PC-9 (cell line): Measurements from ENCODE around the gene UVRAG. TPM values are rescaled to one million over a fixed set of nuclear protein-coding genes. Genes with fewer than 3 reads are reported as not detected.

Experiments used
- BruUV-seq: library from RNA; stranded (reverse); fragments of 400-500 nt; replicated peaks from 2 replicates; lab custom pipeline; 2021; lab: Mats Ljungman, UMichigan
- CTCF ChIA-PET: fragments of 300-600 bp; sonication (Branson Sonifier 250); formaldehyde crosslinking; loops from one replicate; lab custom pipeline; 2022; ENCODE audit warnings: antibody characterized with exemption; lab: Charles Lee
- POLR2A ChIA-PET: fragments of 300-600 bp; sonication (Branson Sonifier 250); formaldehyde crosslinking; loops from one replicate; lab custom pipeline; 2022; ENCODE audit warnings: antibody characterized with exemption; ENCODE audit not compliant: unreplicated experiment; lab: Charles Lee
- DNase-seq, 2 experiments: peaks; one replicate each; pipeline versions ENCODE4 v3.0.0 to v3.0.0-alpha.2; 2015 to 2022; ENCODE audit warnings: mixed read lengths in 1 of 2
- H2AFZ ChIP-seq: fragments of 200-600 bp; sonication (generic); 2 replicates; pipeline ENCODE4 v1.8.1; 2017; ENCODE audit warnings: antibody characterized with exemption
- H3F3A ChIP-seq: fragments of 200-600 bp; sonication (generic); 2 replicates; pipeline ENCODE4 v1.8.1; 2017; ENCODE audit warnings: antibody characterized with exemption, mild to moderate bottlenecking, low read depth; ENCODE audit not compliant: insufficient read depth
- H3K27ac ChIP-seq: fragments of 200-600 bp; sonication (generic); 2 replicates; pipeline ENCODE4 v1.6.1; 2016; ENCODE audit warnings: mixed run types
- H3K27me3 ChIP-seq: fragments of 200-600 bp; sonication (generic); 2 replicates; pipeline ENCODE4 v1.6.1; 2016; ENCODE audit warnings: low read depth, mixed run types; ENCODE audit not compliant: insufficient read depth
- H3K36me3 ChIP-seq: fragments of 200-600 bp; sonication (generic); 2 replicates; pipeline ENCODE4 v1.6.1; 2016; ENCODE audit warnings: low read depth, mixed run types
- H3K4me1 ChIP-seq: fragments of 200-600 bp; sonication (generic); replicated peaks from 2 replicates; pipeline ENCODE4 v1.6.1; 2016; ENCODE audit warnings: mixed run types; ENCODE audit not compliant: insufficient read depth
- H3K4me2 ChIP-seq: fragments of 200-600 bp; sonication (generic); 2 replicates; pipeline ENCODE4 v1.6.1; 2017; ENCODE audit warnings: mixed run types
- H3K4me3 ChIP-seq: fragments of 200-600 bp; sonication (generic); 2 replicates; pipeline ENCODE4 v1.6.1; 2016; ENCODE audit warnings: mixed run types
- H3K79me2 ChIP-seq: fragments of 200-600 bp; sonication (generic); 2 replicates; pipeline ENCODE4 v1.6.1; 2017; ENCODE audit warnings: low read depth, mixed run types
- H3K9me2 ChIP-seq: fragments of 200-600 bp; sonication (generic); 2 replicates; pipeline ENCODE4 v1.8.1; 2017; ENCODE audit warnings: mild to moderate bottlenecking; ENCODE audit not compliant: insufficient read depth
- H3K9me3 ChIP-seq: fragments of 200-600 bp; sonication (generic); 2 replicates; pipeline ENCODE4 v1.8.1; 2016; ENCODE audit warnings: low read depth; ENCODE audit not compliant: insufficient read depth
- H4K20me1 ChIP-seq: fragments of 200-600 bp; sonication (generic); 2 replicates; pipeline ENCODE4 v1.8.1; 2017; ENCODE audit not compliant: insufficient read depth
- CTCF ChIP-seq: fragments of 200-600 bp; sonication (generic); conservative IDR thresholded peaks from 2 replicates; pipeline ENCODE4 v1.6.1; 2017; ENCODE audit warnings: mixed run types, antibody characterized with exemption, mild to moderate bottlenecking, moderate library complexity
- EZH2 ChIP-seq: fragments of 200-600 bp; sonication (generic); IDR thresholded peaks from 2 replicates; pipeline ENCODE4 v1.8.0; 2017; ENCODE audit warnings: antibody characterized with exemption, low read depth
- intact Hi-C: fragments of 100-400 bp; cut with micrococcal nuclease; formaldehyde crosslinking; loops from one replicate; pipeline ENCODE4 v1.10.0; 2022; ENCODE audit not compliant: unreplicated experiment
- total RNA-seq: library from RNA; stranded (reverse); gene quantifications from 2 replicates; pipeline ENCODE4 v1.2.3, GENCODE V29; 2021

Gene UVRAG
- total RNA-seq, 1 experiment from 2014 or later: 20.4 TPM

- Histone ChIP-seq H3K9me2 (no peaks in the 10 kb centered on the region), H2AFZ (no peak overlapping the region), H4K20me1 (no peaks in the 10 kb centered on the region), H3K36me3 (no peaks in the 10 kb centered on the region), H3K79me2 (no peaks in the 10 kb centered on the region), H3F3A (peaks cover 11% of the 10 kb centered on the region), H3K27ac (no peak overlapping the region), H3K4me1 (peaks cover 17% of the 10 kb centered on the region), H3K4me3 (no peak overlapping the region), H3K9me3 (no peaks in the 10 kb centered on the region), H3K4me2 (no peak overlapping the region), H3K27me3 (no peaks in the 10 kb centered on the region)
- no peak for DNase-seq
- TF ChIP-seq EZH2: no peak
- TF ChIP-seq CTCF: no peak
- no TSS peak for BruUV-seq
- intact Hi-C loops: no loop called here
- ChIA-PET CTCF (no interaction called here), POLR2A (interaction anchor here (0.7 kb wide), 1 partner anchor 25 kb away, joined by 3 read pairs; no protein-coding TSS in a partner anchor)
These were observed 342.9 kb downstream of the UVRAG start for GRCh38 chr11:76157891-76158290.

- no peak for TF ChIP-seq CTCF
- no peak for TF ChIP-seq EZH2
- no peaks in the 10 kb centered on the region for H3K27me3 ChIP-seq
- ChIA-PET POLR2A (interaction anchor here (0.7 kb wide), 1 partner anchor 25 kb away, joined by 3 read pairs; no protein-coding TSS in a partner anchor), CTCF (no interaction called here)
- intact Hi-C loops: no loop called here
- no peaks in the 10 kb centered on the region for H4K20me1 ChIP-seq
- no peaks in the 10 kb centered on the region for H3K36me3 ChIP-seq
- H2AFZ ChIP-seq: no peak overlapping the region
- no peak overlapping the region for H3K4me3 ChIP-seq
- H3F3A ChIP-seq: 0 out of 2 replicates have a peak, but pooled peaks cover 6% of the 10 kb centered on the region
- BruUV-seq: no TSS peak
- H3K27ac ChIP-seq: no peak overlapping the region
- H3K4me2 ChIP-seq: no peak overlapping the region
- H3K9me2 ChIP-seq: no peaks in the 10 kb centered on the region
- peaks cover 11% of the 10 kb centered on the region for H3K4me1 ChIP-seq
- no peak for DNase-seq
- H3K79me2 ChIP-seq: no peaks in the 10 kb centered on the region
- H3K9me3 ChIP-seq: no peaks in the 10 kb centered on the region
These were observed 343.6 kb downstream of the UVRAG start for GRCh38 chr11:76158394-76159302.

GRCh38 chr11:76159303-76159937 lies 344.4 kb downstream of the UVRAG start:
- BruUV-seq: no TSS peak
- Histone ChIP-seq H3K36me3 (no peaks in the 10 kb centered on the region), H3K4me3 (no peak overlapping the region), H3K9me2 (no peaks in the 10 kb centered on the region), H3F3A (no peaks in the 10 kb centered on the region), H3K27ac (no peak overlapping the region), H3K4me2 (no peak overlapping the region), H3K9me3 (no peaks in the 10 kb centered on the region), H3K79me2 (no peaks in the 10 kb centered on the region), H3K27me3 (no peaks in the 10 kb centered on the region), H3K4me1 (peaks cover 3% of the 10 kb centered on the region), H4K20me1 (no peaks in the 10 kb centered on the region), H2AFZ (no peak overlapping the region)
- DNase-seq: no peak
- ChIA-PET CTCF (no interaction called here), POLR2A (interaction anchor here (0.8 kb wide), 1 partner anchor 728 kb away, joined by 4 read pairs; no protein-coding TSS in a partner anchor)
- TF ChIP-seq CTCF (no peak), EZH2 (no peak)
- intact Hi-C loops: no loop called here
